Measurements from ENCODE around the gene FANCF. TPM values are rescaled to one million over a fixed set of nuclear protein-coding genes. Genes with fewer than 3 reads are reported as not detected.
"Not testable (repeated sequence)": the region's sequence is repeated elsewhere in the genome, so short reads cannot be mapped to it uniquely, and the experiment has no call there.

FANCF gene
- total RNA-seq, 1 donor from 2014 or later: 22.0 TPM

DNA sequence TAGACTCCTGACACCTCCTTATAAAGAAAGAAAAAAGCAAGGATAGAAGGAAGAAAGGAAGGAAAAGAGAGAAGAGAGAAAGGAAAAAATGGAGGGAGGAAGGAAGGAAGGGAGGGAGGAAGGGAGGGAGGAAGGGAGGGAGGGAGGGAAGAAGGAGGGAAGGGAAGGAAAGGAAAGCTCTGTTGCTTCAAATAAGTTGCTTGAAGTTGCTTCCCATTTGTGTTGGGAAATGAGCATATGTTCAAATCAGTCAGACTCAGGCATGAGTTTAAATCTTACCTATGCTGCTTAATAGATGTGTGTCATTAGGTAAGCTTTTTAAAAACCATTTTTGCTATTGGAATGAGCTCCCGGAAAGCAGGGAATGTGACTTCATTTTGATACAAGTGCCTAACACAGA lies 34.2 kb upstream of the FANCF start:
- no peak overlapping the region for H3K4me3 Mint-ChIP-seq (ENCODE audit: unreplicated experiment)
- H3K36me3 Mint-ChIP-seq (ENCODE audit: unreplicated experiment): no peaks in the 10 kb centered on the region
- no peak overlapping the region for H3K27ac Mint-ChIP-seq (ENCODE audit: unreplicated experiment)
- peaks cover 3% of the 10 kb centered on the region for H3K9me3 Mint-ChIP-seq (ENCODE audit: unreplicated experiment)
- no peak for DNase-seq
- H3K4me1 Mint-ChIP-seq (ENCODE audit: low read depth, unreplicated experiment): peaks cover 31% of the 10 kb centered on the region
- H3K27me3 Mint-ChIP-seq (ENCODE audit: unreplicated experiment): no peaks in the 10 kb centered on the region
- TF ChIP-seq, protein P1, sequence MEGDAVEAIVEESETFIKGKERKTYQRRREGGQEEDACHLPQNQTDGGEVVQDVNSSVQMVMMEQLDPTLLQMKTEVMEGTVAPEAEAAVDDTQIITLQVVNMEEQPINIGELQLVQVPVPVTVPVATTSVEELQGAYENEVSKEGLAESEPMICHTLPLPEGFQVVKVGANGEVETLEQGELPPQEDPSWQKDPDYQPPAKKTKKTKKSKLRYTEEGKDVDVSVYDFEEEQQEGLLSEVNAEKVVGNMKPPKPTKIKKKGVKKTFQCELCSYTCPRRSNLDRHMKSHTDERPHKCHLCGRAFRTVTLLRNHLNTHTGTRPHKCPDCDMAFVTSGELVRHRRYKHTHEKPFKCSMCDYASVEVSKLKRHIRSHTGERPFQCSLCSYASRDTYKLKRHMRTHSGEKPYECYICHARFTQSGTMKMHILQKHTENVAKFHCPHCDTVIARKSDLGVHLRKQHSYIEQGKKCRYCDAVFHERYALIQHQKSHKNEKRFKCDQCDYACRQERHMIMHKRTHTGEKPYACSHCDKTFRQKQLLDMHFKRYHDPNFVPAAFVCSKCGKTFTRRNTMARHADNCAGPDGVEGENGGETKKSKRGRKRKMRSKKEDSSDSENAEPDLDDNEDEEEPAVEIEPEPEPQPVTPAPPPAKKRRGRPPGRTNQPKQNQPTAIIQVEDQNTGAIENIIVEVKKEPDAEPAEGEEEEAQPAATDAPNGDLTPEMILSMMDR (IDR thresholded peaks at IDR 0.05; ENCODE audit: partially characterized antibody, unreplicated experiment): no peak

DNA sequence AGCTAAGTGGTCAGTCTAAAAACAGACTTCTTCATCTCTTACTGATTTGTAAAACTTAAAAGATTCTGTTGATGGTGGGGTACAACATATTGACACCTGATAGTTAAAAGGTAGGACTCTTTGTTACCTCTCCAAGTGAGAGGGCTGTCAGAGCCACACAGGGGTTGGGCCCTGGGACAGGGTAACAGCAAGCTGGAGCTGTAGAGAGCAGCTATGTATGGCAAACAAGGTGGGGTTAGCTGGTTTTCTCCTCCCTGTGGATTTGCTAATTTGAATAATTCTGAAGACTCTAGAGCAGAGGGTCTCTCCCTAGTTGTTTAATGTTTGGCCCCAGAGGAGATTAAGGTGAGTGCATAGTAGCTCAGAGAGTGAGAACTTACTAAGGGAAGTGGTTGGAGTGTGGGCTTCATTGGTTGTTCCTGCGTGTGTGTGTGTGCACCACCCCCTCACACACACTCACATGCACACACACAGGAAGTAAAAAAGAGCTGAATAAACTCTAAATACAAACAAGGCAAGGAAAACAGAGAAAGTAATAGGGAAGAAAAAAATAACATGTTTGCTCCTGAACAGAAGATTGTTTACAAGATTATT lies 31.6 kb upstream of the FANCF start:
- TF ChIP-seq, protein P1 (IDR thresholded peaks at IDR 0.05; ENCODE audit: partially characterized antibody, unreplicated experiment): no peak
- Mint-ChIP-seq H3K4me1 (ENCODE audit: low read depth, unreplicated experiment) (peaks cover 42% of the 10 kb centered on the region), H3K27me3 (ENCODE audit: unreplicated experiment) (peaks cover 3% of the 10 kb centered on the region), H3K9me3 (ENCODE audit: unreplicated experiment) (peaks cover 7% of the 10 kb centered on the region), H3K4me3 (ENCODE audit: unreplicated experiment) (no peak overlapping the region), H3K27ac (ENCODE audit: unreplicated experiment) (peak overlapping the region; percentile 10), H3K36me3 (ENCODE audit: unreplicated experiment) (peaks cover 6% of the 10 kb centered on the region)
- no peak for DNase-seq

DNA sequence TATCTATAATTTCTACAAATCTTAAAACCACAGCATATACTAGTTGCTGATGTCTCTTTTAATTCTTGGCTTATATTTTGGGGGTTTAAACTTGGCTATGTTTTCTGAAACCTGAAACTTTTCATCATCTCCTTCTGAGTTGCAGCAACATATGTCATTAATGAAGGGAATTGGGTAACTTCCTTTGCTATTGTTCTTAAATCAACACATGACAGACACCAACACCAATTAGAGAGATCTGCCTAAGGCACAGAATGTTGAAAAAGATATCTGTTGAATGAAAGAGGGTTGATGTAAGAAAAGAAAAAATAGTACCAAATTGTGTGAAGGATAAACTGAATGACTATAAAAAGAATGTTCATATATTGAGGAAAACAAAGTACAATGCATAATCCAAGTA lies 30.5 kb upstream of the FANCF start:
- H3K27me3 Mint-ChIP-seq (ENCODE audit: unreplicated experiment): peaks cover 3% of the 10 kb centered on the region
- peaks cover 36% of the 10 kb centered on the region for H3K4me1 Mint-ChIP-seq (ENCODE audit: low read depth, unreplicated experiment)
- peak overlapping the region; percentile 31 for H3K27ac Mint-ChIP-seq (ENCODE audit: unreplicated experiment)
- H3K36me3 Mint-ChIP-seq (ENCODE audit: unreplicated experiment): peaks cover 6% of the 10 kb centered on the region
- DNase-seq: no peak
- TF ChIP-seq, protein P1 (IDR thresholded peaks at IDR 0.05; ENCODE audit: partially characterized antibody, unreplicated experiment): no peak
- no peak overlapping the region for H3K4me3 Mint-ChIP-seq (ENCODE audit: unreplicated experiment)
- peaks cover 7% of the 10 kb centered on the region for H3K9me3 Mint-ChIP-seq (ENCODE audit: unreplicated experiment)

DNA sequence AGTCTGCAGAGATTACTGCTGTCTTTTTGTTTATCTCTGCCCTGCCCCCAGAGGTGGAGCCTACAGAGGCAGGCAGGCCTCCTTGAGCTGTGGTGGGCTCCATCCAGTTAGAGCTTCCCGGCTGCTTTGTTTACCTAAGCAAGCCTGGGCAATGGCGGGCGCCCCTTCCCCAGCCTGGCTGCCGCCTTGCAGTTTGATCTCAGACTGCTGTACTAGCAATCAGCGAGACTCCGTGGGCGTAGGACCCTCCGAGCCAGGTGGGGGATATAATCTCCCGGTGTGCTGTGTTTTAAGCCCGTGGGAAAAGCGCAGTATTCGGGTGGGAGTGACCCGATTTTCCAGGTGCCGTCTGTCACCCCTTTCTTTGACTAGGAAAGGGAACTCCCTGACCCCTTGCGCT lies 26.7 kb upstream of the FANCF start:
- H3K36me3 Mint-ChIP-seq (ENCODE audit: unreplicated experiment); DNase-seq; H3K27ac Mint-ChIP-seq (ENCODE audit: unreplicated experiment); H3K9me3 Mint-ChIP-seq (ENCODE audit: unreplicated experiment); H3K27me3 Mint-ChIP-seq (ENCODE audit: unreplicated experiment); H3K4me3 Mint-ChIP-seq (ENCODE audit: unreplicated experiment): not testable (repeated sequence)
- H3K4me1 Mint-ChIP-seq (ENCODE audit: low read depth, unreplicated experiment): peaks cover 36% of the 10 kb centered on the region

DNA sequence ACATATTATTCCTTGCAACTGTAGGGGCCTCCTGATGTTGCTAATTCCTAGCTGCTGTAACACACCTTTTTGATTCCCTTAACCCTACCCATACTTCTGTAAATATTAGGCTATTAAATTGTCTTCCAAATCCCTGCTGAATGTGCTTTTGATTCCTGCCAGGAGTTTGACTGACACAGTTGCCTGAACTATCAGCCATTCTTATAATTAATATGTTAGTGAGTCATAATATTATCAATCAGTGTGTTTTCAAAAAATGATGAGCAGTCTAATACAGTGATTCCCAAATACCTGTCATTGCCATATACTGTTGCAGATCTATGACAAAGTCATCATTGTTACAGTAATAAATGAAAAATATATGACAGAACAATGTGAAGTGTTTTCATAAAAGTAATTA lies 15.9 kb upstream of the FANCF start:
- Mint-ChIP-seq H3K36me3 (ENCODE audit: unreplicated experiment) (no peaks in the 10 kb centered on the region), H3K27ac (ENCODE audit: unreplicated experiment) (no peak overlapping the region), H3K27me3 (ENCODE audit: unreplicated experiment) (no peaks in the 10 kb centered on the region), H3K4me1 (ENCODE audit: low read depth, unreplicated experiment) (peaks cover 3% of the 10 kb centered on the region), H3K9me3 (ENCODE audit: unreplicated experiment) (no peaks in the 10 kb centered on the region), H3K4me3 (ENCODE audit: unreplicated experiment) (no peak overlapping the region)
- TF ChIP-seq, protein P1 (IDR thresholded peaks at IDR 0.05; ENCODE audit: partially characterized antibody, unreplicated experiment): no peak
- DNase-seq: no peak
